NT2/D1 (cell line): ENCODE data around the gene DUSP22.
"Not testable (repeated sequence)": the region's sequence is repeated elsewhere in the genome, so short reads cannot be mapped to it uniquely, and the experiment has no call there.

Source experiments
- DNase-seq: peaks from one replicate; pipeline ENCODE4 v3.0.0-alpha.2; 2011; ENCODE audit warnings: low read depth, low spot score
- H3K27me3 ChIP-seq: 2 replicates; pipeline ENCODE4 v1.6.0; 2011; ENCODE audit warnings: mild to moderate bottlenecking; ENCODE audit not compliant: insufficient read length, insufficient read depth
- H3K36me3 ChIP-seq: 2 replicates; pipeline ENCODE4 v1.6.1; 2011; ENCODE audit warnings: mild to moderate bottlenecking, low read length, mixed read lengths; ENCODE audit not compliant: insufficient read depth, insufficient read length
- H3K4me1 ChIP-seq: 2 replicates; pipeline ENCODE4 v1.5.1; 2011; ENCODE audit not compliant: insufficient read depth, insufficient read length
- H3K4me3 ChIP-seq: 2 replicates; pipeline ENCODE4 v1.5.1; 2011; ENCODE audit warnings: low read depth; ENCODE audit not compliant: insufficient read length
- H3K9ac ChIP-seq: 2 replicates; pipeline ENCODE4 v1.6.0; 2011; ENCODE audit warnings: low read depth; ENCODE audit not compliant: insufficient read length
- H3K9me3 ChIP-seq: 2 replicates; pipeline ENCODE4 v1.5.1; 2011; ENCODE audit warnings: mild to moderate bottlenecking, low read length; ENCODE audit not compliant: insufficient read depth
- SUZ12 ChIP-seq: IDR thresholded peaks from 2 replicates; pipeline ENCODE4 v1.6.1; 2011; ENCODE audit not compliant: insufficient read length, insufficient read depth; ENCODE audit errors: extremely low read depth
- YY1 ChIP-seq: IDR thresholded peaks from 2 replicates; pipeline ENCODE4 v1.6.1; 2011; ENCODE audit not compliant: insufficient read length, insufficient read depth
- ZNF274 ChIP-seq: IDR thresholded peaks from 2 replicates; pipeline ENCODE4 v1.6.1; 2011; ENCODE audit warnings: mild to moderate bottlenecking, low read depth, low read length

Gene DUSP22

DNA sequence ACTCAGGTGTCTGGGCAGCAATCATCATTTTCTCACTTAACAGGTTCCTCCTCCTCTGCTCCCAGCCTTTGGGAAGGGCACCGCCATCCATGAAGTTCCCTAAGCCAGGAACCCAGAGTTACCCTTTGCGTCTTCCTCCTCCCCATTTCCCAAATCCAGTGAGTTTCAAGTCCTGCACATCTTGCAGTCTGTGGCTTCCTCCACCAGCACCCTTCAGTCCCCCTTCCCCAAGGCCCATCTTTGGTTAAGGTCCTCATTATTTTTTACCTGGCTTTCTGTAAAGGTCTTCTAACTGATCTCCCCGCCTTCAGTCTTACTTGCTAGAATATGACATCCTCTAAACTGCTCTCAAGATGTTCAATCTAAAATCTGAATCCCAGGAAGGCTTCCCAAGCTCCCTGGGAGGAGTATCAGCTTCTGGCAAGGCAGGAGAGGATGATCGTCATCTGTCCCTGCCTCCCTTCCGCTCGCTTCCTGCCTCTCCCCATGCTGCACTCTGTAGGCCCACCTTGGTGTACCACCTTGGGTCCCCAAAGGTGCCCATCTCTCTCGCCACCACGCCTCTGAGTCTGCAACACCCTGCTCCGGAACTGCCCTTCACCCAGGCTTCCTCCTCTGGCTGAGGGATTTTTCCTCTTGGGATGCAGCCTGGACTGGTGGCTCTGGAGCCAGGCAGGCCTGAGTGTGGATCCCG is 11.4 kb upstream of the DUSP22 start:
- TF ChIP-seq YY1 (no peak), ZNF274 (no peak), SUZ12 (no peak)
- H3K4me1 ChIP-seq = no peaks in the 10 kb centered on the region
- H3K9me3 ChIP-seq = no peaks in the 10 kb centered on the region
- H3K27me3 ChIP-seq = no peaks in the 10 kb centered on the region
- no peak overlapping the region for H3K4me3 ChIP-seq
- H3K9ac ChIP-seq = no peak overlapping the region
- no peak for DNase-seq
- no peaks in the 10 kb centered on the region for H3K36me3 ChIP-seq

GRCh38 chr6:281469-282103 is 10.7 kb upstream of the DUSP22 start:
- H3K4me3 ChIP-seq = no peak overlapping the region
- no peaks in the 10 kb centered on the region for H3K36me3 ChIP-seq
- no peak for TF ChIP-seq SUZ12
- TF ChIP-seq YY1 = no peak
- TF ChIP-seq ZNF274 = no peak
- H3K9ac ChIP-seq = no peak overlapping the region
- H3K9me3 ChIP-seq = no peaks in the 10 kb centered on the region
- DNase-seq = no peak
- H3K27me3 ChIP-seq = no peaks in the 10 kb centered on the region
- H3K4me1 ChIP-seq = no peaks in the 10 kb centered on the region

DNA sequence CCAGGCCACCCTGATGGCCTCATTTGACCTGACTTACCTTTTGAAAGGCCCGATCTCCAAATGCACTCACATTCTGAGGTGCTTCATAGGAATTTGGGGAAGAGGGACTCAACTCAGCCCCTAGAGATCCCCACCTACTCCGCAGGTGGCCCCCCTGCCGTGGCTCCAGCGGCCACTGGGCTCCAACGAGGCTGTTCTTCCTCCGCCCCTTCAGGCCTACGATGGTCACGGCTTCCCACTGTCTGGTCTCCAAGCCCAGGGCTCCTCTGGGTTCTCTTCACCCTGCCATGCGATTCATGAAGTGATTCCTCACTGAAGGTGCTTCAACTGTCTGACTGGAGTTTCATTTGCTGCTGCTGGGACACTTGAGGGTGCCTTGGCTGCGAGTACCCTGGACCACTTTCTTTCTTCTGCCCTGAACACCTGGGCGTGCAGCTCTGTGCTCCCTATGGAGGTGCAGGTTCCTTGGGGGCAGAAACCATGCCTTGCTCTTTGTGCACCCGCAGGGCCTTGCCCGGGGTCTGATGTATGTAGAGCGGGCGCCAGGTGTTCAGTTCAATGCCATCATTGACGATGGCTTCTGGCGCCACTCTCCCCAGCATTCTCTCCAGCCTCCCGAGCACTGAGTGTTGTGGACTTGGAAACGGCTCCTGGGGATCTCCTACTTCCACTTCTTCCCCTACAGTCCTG is 10.0 kb upstream of the DUSP22 start:
- Histone ChIP-seq H3K36me3 (no peaks in the 10 kb centered on the region), H3K9ac (no peak overlapping the region)

DNA sequence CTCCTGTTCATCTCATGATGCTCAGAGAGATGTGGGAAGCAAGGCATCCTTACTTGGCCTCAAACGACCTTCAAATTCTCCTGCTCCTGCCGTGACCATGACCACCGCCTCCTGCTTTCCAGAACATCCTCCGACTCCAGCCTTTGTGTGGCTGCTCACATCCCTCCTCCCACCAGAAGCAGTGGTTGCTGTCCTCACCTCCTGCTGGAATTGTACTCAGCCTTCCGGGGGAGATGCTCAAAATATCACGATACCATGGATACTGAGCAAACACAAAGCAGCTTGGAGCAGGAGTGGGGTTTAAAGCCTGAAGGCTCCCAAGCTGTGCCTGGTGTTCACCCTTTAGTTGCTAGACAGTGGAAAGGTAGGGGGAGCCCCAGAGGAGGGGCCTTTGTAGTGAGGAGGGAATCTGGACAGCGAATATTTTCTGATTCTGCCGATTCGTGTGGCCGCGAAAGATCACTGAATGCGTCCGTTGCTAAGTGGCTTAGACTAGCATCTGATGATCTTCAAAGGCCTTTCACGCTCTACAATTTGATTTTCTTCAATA is 9.3 kb upstream of the DUSP22 start:
- H3K9me3 ChIP-seq = no peaks in the 10 kb centered on the region
- no peaks in the 10 kb centered on the region for H3K36me3 ChIP-seq
- no peak overlapping the region for H3K4me3 ChIP-seq
- no peaks in the 10 kb centered on the region for H3K27me3 ChIP-seq
- TF ChIP-seq ZNF274 (no peak), YY1 (no peak), SUZ12 (no peak)
- no peak for DNase-seq
- H3K4me1 ChIP-seq = no peaks in the 10 kb centered on the region
- H3K9ac ChIP-seq = no peak overlapping the region

More for the DNA sequence above, 10.0 kb upstream of the DUSP22 start:
- no peaks in the 10 kb centered on the region for H3K9me3 ChIP-seq
- H3K4me3 ChIP-seq = no peak overlapping the region
- no peak for TF ChIP-seq SUZ12
- no peak for TF ChIP-seq YY1
- no peak for TF ChIP-seq ZNF274
- DNase-seq = no peak
- H3K4me1 ChIP-seq = no peaks in the 10 kb centered on the region
- H3K27me3 ChIP-seq = no peaks in the 10 kb centered on the region

GRCh38 chr6:284486-284885 is 7.8 kb upstream of the DUSP22 start:
- H3K27me3 ChIP-seq = no peaks in the 10 kb centered on the region
- DNase-seq = no peak
- no peaks in the 10 kb centered on the region for H3K36me3 ChIP-seq
- H3K4me3 ChIP-seq = no peak overlapping the region
- H3K9ac ChIP-seq = no peak overlapping the region
- TF ChIP-seq ZNF274 = no peak
- TF ChIP-seq YY1 = no peak
- no peak for TF ChIP-seq SUZ12
- H3K9me3 ChIP-seq = no peaks in the 10 kb centered on the region
- no peaks in the 10 kb centered on the region for H3K4me1 ChIP-seq

GRCh38 chr6:285030-285771 is 7.1 kb upstream of the DUSP22 start:
- H3K9ac ChIP-seq = no peak overlapping the region
- TF ChIP-seq SUZ12 (no peak), ZNF274 (no peak), YY1 (no peak)
- no peaks in the 10 kb centered on the region for H3K9me3 ChIP-seq
- H3K27me3 ChIP-seq = no peaks in the 10 kb centered on the region
- no peaks in the 10 kb centered on the region for H3K36me3 ChIP-seq
- no peak for DNase-seq
- H3K4me3 ChIP-seq = no peak overlapping the region
- H3K4me1 ChIP-seq = no peaks in the 10 kb centered on the region

GRCh38 chr6:285902-286301 is 6.4 kb upstream of the DUSP22 start:
- H3K4me1 ChIP-seq, DNase-seq, H3K9me3 ChIP-seq, H3K9ac ChIP-seq, H3K27me3 ChIP-seq, H3K4me3 ChIP-seq, H3K36me3 ChIP-seq: not testable (repeated sequence)
